ENCODE results near the gene C4B. TPM values are rescaled to one million over a fixed set of nuclear protein-coding genes. Genes with fewer than 3 reads are reported as not detected.

C4B gene
- total RNA-seq, 4 donors from 2014 or later: 266 to 420 (median 299) TPM

- TF ChIP-seq EP300 (IDR thresholded peaks at IDR 0.05) (no peak), POLR2A (IDR thresholded peaks at IDR 0.05) (no peak), CTCF (IDR thresholded peaks at IDR 0.05) (no peak)
Observed at GRCh38 chr6:32082478-32082877, 67.9 kb downstream of the C4B start.

GRCh38 chr6:32082935-32083334 is 68.3 kb downstream of the C4B start:
- Histone ChIP-seq H3K9me3 (no peaks in the 10 kb centered on the region), H3K36me3 (peaks cover 0 to 34% (median 0%) of the 10 kb centered on the region in 3 donors), H3K27me3 (peaks cover 0 to 13% of the 10 kb centered on the region in 2 donors), H3K4me3 (no peak overlapping the region), H3K4me1 (peaks cover 0 to 83% (median 38%) of the 10 kb centered on the region in 4 donors), H3K27ac (peak overlapping the region; percentile 68 to 89 (median 80))
- WGBS, 2 donors: 70 to 73% methylated on average over 9 of the region's 9 CpGs
- TF ChIP-seq CTCF (IDR thresholded peaks at IDR 0.05): no peak
- no peak for TF ChIP-seq POLR2A (IDR thresholded peaks at IDR 0.05)
- peak in 1 of 2 donors; percentile 77 for TF ChIP-seq EP300 (IDR thresholded peaks at IDR 0.05)
- DNase-seq (ENCODE audit: low spot score in 2 of 2): peak; percentile 66 to 79

More at GRCh38 chr6:32082478-32082877, 67.9 kb downstream of the C4B start:
- WGBS, 2 donors: 32 to 33% methylated on average over 6 of the region's 6 CpGs
- Histone ChIP-seq H3K9me3 (no peaks in the 10 kb centered on the region), H3K4me3 (no peak overlapping the region), H3K4me1 (peaks cover 0 to 80% (median 36%) of the 10 kb centered on the region in 4 donors), H3K27me3 (peaks cover 0 to 8% of the 10 kb centered on the region in 2 donors), H3K36me3 (peaks cover 0 to 34% (median 0%) of the 10 kb centered on the region in 3 donors), H3K27ac (peak overlapping the region; percentile 53 to 89 (median 78))
- no peak for DNase-seq (ENCODE audit: low spot score in 2 of 2)

- Histone ChIP-seq H3K27me3 (peaks cover 0 to 13% of the 10 kb centered on the region in 2 donors), H3K4me3 (no peak overlapping the region), H3K4me1 (peaks cover 0 to 85% (median 37%) of the 10 kb centered on the region in 4 donors), H3K27ac (peak overlapping the region; percentile 68 to 89 (median 80)), H3K36me3 (peaks cover 0 to 26% (median 0%) of the 10 kb centered on the region in 3 donors), H3K9me3 (no peaks in the 10 kb centered on the region)
- no peak for TF ChIP-seq CTCF (IDR thresholded peaks at IDR 0.05)
- TF ChIP-seq EP300 (IDR thresholded peaks at IDR 0.05): no peak
- no peak for TF ChIP-seq POLR2A (IDR thresholded peaks at IDR 0.05)
- DNase-seq (ENCODE audit: low spot score in 2 of 2): no peak
- WGBS, 2 donors: 88 to 93% methylated on average over 22 of the region's 22 CpGs
Observed at GRCh38 chr6:32083812-32084768, 69.5 kb downstream of the C4B start.

GRCh38 chr6:32084780-32085179 is 70.2 kb downstream of the C4B start:
- peaks cover 0 to 79% (median 32%) of the 10 kb centered on the region in 4 donors for H3K4me1 ChIP-seq
- peak overlapping the region in 3 of 4 donors; percentile 74 to 89 (median 86) for H3K27ac ChIP-seq
- no peak overlapping the region for H3K4me3 ChIP-seq
- no peak for TF ChIP-seq CTCF (IDR thresholded peaks at IDR 0.05)
- no peak for TF ChIP-seq EP300 (IDR thresholded peaks at IDR 0.05)
- no peak for TF ChIP-seq POLR2A (IDR thresholded peaks at IDR 0.05)
- H3K9me3 ChIP-seq: no peaks in the 10 kb centered on the region
- DNase-seq (ENCODE audit: low spot score in 2 of 2): no peak
- WGBS, 2 donors: 90 to 93% methylated on average over 2 of the region's 2 CpGs
- H3K27me3 ChIP-seq: peaks cover 0 to 13% of the 10 kb centered on the region in 2 donors
- H3K36me3 ChIP-seq: peaks cover 0 to 22% (median 0%) of the 10 kb centered on the region in 3 donors

Small RNA genes lying within 50 kb of the gene (small RNA-seq; reads per million reads assigned to genes)
- not detected for gene RNA5SP206

Other genes starting within 250 kb of the C4B start
- gene VWA7, start 237.5 kb upstream of the C4B start, total RNA-seq: under 1 TPM; 0.21 to 0.66 (median 0.35) TPM
- 10 to 100 TPM; 40.8 to 58.6 (median 50.1) TPM for gene VARS1, start 219.0 kb upstream of the C4B start, total RNA-seq
- 10 to 100 TPM; 23.9 to 31.8 (median 28.4) TPM for gene LSM2, start 207.8 kb upstream of the C4B start, total RNA-seq
- gene HSPA1L, start 199.5 kb upstream of the C4B start, total RNA-seq: 1 to 10 TPM in 2 of 4 donors, under 1 TPM in 2; 0.20 to 2.4 (median 1.2) TPM
- 100 to 1,000 TPM; 170 to 304 (median 221) TPM for gene HSPA1A, start 199.3 kb upstream of the C4B start, total RNA-seq
- 100 to 1,000 TPM; 134 to 186 (median 168) TPM for gene HSPA1B, start 187.1 kb upstream of the C4B start, total RNA-seq
- 10 to 100 TPM; 25.8 to 44.6 (median 33.8) TPM for gene NEU1, start 152.0 kb upstream of the C4B start, total RNA-seq
- under 1 TPM in 3 of 4 donors, not detected in 1; 0.22 to 0.84 (median 0.59) TPM for gene SLC44A4, start 135.8 kb upstream of the C4B start, total RNA-seq
- gene EHMT2, start 117.1 kb upstream of the C4B start, total RNA-seq: 10 to 100 TPM; 38.2 to 63.9 (median 46.8) TPM
- gene ZBTB12, start 112.7 kb upstream of the C4B start, total RNA-seq: 1 to 10 TPM in 3 of 4 donors, under 1 TPM in 1; 0.63 to 3.5 (median 2.9) TPM
- gene C2, start 87.1 kb upstream of the C4B start, total RNA-seq: 10 to 100 TPM in 1 of 4 donors, 1 to 10 TPM in 3; 4.6 to 17.4 (median 6.1) TPM
- 10 to 100 TPM; 15.7 to 66.5 (median 26.2) TPM for gene CFB, start 68.7 kb upstream of the C4B start, total RNA-seq
- 100 to 1,000 TPM in 1 of 4 donors, 10 to 100 TPM in 3; 74.1 to 101 (median 88.6) TPM for gene NELFE, start 55.8 kb upstream of the C4B start, total RNA-seq
- gene SKIC2, start 55.6 kb upstream of the C4B start, total RNA-seq: 10 to 100 TPM; 47.1 to 83.1 (median 48.2) TPM
- gene DXO, start 42.7 kb upstream of the C4B start, total RNA-seq: 10 to 100 TPM; 16.2 to 46.1 (median 34.3) TPM
- gene C4A, start 32.7 kb upstream of the C4B start, total RNA-seq: 100 to 1,000 TPM; 230 to 361 (median 258) TPM
- gene CYP21A2, start 23.6 kb downstream of the C4B start, total RNA-seq: 10 to 100 TPM in 1 of 4 donors, 1 to 10 TPM in 3; 1.0 to 15.3 (median 3.9) TPM
- gene TNXB, start 94.5 kb downstream of the C4B start, total RNA-seq: 100 to 1,000 TPM; 231 to 547 (median 297) TPM
- 100 to 1,000 TPM in 3 of 4 donors, 10 to 100 TPM in 1; 74.3 to 121 (median 102) TPM for gene ATF6B, start 113.5 kb downstream of the C4B start, total RNA-seq
- gene FKBPL, start 115.5 kb downstream of the C4B start, total RNA-seq: 1 to 10 TPM; 1.3 to 5.4 (median 3.0) TPM
- 1 to 10 TPM in 2 of 4 donors, under 1 TPM in 2; 0.21 to 2.7 (median 1.7) TPM for gene PRRT1, start 137.1 kb downstream of the C4B start, total RNA-seq
- gene PPT2, start 139.3 kb downstream of the C4B start, total RNA-seq: 10 to 100 TPM; 33.0 to 75.2 (median 40.1) TPM
- 100 to 1,000 TPM; 108 to 388 (median 270) TPM for gene EGFL8, start 149.8 kb downstream of the C4B start, total RNA-seq
- 10 to 100 TPM; 45.3 to 52.2 (median 48.1) TPM for gene AGPAT1, start 161.3 kb downstream of the C4B start, total RNA-seq
- 100 to 1,000 TPM in 2 of 4 donors, 10 to 100 TPM in 2; 74.5 to 117 (median 107) TPM for gene RNF5, start 163.6 kb downstream of the C4B start, total RNA-seq
- gene AGER, start 169.5 kb downstream of the C4B start, total RNA-seq: 10 to 100 TPM in 1 of 4 donors, 1 to 10 TPM in 3; 4.0 to 12.7 (median 5.8) TPM
- gene PBX2, start 175.4 kb downstream of the C4B start, total RNA-seq: 10 to 100 TPM; 55.0 to 75.0 (median 61.9) TPM
- gene GPSM3, start 177.8 kb downstream of the C4B start, total RNA-seq: 10 to 100 TPM in 2 of 4 donors, 1 to 10 TPM in 2; 5.9 to 17.7 (median 8.8) TPM
- gene NOTCH4, start 209.3 kb downstream of the C4B start, total RNA-seq: 10 to 100 TPM; 22.4 to 50.2 (median 31.9) TPM